Kidney glomerular epithelial cell (primary cell): ENCODE measurements around the gene MRPL36.
"Not testable (repeated sequence)": the region's sequence is repeated elsewhere in the genome, so short reads cannot be mapped to it uniquely, and the experiment has no call there.

Experiments
- DNase-seq: peaks from one replicate; lab custom pipeline; 2025; lab: John Stamatoyannopoulos, UW

MRPL36 gene

DNA sequence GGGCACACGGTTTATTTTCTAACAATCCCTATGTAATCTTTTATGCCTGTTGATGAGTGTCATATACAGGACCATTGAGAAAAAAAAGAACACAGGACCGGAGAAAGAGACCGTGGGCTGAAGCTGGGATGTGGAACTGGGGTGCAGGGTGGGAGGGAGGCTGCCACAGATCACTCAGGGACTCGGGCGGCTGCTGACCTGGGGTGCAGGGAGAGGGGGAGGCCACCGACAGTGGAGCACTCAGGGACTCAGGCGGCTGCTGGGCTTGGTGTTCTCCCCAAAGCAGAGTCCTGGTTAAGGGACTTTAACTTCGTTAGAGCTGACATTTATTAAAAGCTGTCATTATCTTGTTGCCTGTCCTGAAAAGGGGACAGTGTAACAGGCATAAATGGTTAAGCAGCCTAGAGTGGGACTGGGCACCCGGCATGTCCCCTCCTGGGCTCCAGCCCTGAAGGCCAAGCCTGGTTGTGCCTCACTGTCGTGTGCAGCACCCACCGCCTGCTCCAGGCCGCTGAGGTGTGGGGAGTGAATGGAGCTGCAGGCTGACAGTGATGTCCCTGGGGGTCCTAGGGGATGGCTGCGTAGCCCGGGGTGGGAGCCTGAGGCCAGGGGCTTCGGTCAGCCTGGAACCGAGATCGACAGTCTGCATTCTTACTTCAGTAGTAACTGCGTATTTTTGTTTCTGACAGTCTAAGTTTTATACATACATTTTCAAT is 15.6 kb upstream of the MRPL36 start:
- DNase-seq = no peak

- DNase-seq = no peak
Measured at GRCh38 chr5:1814183-1815020, 14.8 kb upstream of the MRPL36 start.

GRCh38 chr5:1810581-1811101 is 11.0 kb upstream of the MRPL36 start:
- no peak for DNase-seq

DNA sequence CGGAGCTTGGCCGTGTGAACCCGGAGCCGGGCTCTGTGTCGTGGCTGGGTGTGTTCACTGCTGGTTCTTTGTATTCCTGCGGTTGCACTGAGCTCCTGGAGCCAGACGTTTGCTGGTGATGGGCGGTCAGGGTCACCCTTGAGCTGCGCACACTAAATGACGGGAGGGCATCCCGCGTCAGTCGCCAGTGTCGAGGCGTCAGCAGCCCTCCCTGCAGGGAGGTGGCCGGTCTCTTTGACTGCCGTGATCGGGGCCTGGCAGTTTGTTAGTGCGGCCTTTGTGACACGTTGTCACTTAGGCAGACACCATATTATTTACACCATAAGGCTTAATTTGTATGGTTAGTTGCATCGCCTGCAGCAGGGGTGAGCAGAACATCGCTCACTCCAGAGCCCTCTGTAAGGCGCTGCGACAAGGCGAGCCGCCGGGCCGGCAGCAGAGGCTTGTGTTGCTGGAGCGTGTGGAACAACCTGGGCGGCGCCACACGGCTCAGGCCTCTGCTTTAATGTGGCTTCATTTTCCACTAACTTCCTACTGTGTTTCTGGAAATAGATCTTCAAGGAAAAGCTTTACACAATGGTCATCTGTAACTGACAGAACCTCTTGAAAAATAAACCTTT is 9.9 kb upstream of the MRPL36 start:
- no peak for DNase-seq

GRCh38 chr5:1808439-1808838 is 8.8 kb upstream of the MRPL36 start:
- peak; percentile 25 for DNase-seq

GRCh38 chr5:1807451-1808185 is 8.0 kb upstream of the MRPL36 start:
- no peak for DNase-seq

GRCh38 chr5:1806974-1807373 is 7.3 kb upstream of the MRPL36 start:
- no peak for DNase-seq

- DNase-seq = no peak
Measured at GRCh38 chr5:1806199-1806598, 6.6 kb upstream of the MRPL36 start.

DNA sequence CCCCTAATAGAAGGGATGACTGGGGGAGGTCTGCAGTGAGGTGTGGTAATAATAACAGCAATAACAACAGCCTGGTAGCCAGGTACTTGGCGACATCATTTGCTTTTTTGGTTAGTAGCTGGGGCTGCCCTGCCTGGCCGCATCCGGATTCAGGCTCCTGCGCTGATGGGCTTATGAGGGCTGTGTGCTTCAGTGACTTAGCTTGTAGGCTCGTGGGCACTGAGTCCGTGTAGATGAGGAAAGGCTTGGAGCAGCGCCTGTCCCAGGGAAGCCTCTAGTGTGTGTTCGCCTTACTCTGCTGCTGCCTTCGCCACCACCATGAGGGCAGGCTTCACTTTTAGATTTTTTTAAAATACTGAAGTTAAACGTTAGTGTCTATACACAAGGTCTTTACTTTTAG is 6.1 kb upstream of the MRPL36 start:
- no peak for DNase-seq

DNA sequence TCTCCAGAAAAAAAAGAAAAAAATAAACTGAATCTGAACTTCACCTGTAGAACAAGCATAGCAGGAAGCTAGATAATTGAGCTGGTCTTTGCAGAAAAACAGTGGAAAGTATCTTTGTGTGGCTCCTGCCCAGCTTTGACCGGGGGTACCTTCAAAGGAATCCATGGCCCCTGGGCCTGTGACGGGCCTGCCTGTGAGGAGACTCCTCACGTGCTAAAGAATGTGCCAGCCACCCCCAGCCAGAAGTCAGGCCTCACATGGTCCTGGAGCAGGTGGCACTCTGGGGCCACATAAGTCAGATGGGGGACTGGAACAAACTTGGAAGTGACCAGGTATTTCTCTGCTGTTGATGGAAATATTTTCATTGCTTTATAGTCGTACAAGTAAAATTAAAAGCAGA is 5.7 kb upstream of the MRPL36 start:
- DNase-seq = no peak

GRCh38 chr5:1804001-1804690 is 4.5 kb upstream of the MRPL36 start:
- DNase-seq = no peak

DNA sequence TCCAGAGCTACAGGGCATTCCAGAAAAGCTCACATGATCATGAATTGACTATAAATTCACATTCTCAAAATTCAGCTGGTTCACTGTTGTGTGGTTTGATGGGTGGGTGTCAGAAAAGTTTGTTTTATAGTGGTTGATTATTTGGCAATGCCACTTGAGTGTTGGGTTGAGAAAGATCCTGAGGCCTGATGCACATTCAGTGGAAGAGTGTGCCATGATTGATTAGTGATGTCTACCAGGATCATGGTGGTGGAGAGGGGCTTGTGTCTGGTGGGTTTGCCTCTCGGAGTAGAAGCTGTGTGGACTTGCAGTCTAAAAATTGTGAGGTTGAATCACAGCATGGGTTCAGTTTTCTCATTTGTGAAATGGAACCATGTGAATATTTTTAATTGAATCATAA is 3.6 kb upstream of the MRPL36 start:
- DNase-seq = no peak

DNA sequence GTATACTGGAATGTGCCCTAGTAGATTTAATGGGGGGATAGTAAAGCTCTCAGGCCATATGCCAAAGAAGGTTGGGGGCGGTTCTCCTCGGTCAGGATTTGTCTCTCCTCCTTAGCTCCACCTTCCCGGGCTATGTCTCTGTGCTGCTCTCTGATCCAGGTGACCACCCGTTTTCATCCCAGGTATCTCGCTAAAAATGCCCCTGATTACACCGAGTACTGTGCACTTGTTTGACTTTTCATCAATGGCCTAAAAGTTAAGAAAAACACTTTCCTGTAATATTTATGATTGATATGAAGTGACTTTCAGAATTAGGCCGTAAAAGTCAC is 2.3 kb upstream of the MRPL36 start:
- peak; percentile 38 for DNase-seq

DNA sequence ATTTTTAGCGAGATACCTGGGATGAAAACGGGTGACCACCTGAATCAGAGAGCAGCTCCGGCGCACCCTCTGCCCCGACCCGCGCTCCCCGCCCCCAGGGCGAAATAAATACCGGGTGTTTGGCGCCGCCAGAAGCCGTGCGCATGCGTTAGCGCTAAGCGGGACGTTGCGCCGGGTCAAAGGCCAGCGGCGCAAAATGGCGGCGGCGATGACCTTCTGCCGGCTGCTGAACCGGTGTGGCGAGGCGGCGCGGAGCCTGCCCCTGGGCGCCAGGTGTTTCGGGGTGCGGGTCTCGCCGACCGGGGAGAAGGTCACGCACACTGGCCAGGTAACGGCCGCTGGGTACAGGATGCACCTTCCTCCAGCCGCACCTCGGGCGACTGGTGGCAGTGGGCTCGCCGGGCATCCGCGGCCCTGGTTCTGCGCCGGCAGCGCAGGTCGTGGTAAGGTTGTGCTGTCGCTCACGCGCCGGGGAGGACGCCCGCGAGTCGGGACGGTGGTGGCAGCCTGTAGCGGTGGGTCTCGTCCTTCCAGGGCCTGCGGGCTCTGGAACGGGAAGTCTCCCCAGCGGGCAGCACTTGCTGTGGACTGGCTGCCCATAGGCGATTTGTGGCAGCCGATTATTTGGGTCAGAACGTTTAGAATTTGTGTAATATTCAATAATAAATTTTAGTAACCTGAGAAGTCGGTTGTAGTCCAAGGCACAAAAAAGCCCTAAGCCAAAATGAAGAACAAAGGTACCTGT is 1.8 kb upstream of the MRPL36 start, which contains the start of gene NDUFS6:
TSS of gene NDUFS6 (plus strand) at position 186 of the 745 bp plus-strand sequence. CDS start at position 197, 11 bp downstream.
- DNase-seq = peak; percentile 34

DNA sequence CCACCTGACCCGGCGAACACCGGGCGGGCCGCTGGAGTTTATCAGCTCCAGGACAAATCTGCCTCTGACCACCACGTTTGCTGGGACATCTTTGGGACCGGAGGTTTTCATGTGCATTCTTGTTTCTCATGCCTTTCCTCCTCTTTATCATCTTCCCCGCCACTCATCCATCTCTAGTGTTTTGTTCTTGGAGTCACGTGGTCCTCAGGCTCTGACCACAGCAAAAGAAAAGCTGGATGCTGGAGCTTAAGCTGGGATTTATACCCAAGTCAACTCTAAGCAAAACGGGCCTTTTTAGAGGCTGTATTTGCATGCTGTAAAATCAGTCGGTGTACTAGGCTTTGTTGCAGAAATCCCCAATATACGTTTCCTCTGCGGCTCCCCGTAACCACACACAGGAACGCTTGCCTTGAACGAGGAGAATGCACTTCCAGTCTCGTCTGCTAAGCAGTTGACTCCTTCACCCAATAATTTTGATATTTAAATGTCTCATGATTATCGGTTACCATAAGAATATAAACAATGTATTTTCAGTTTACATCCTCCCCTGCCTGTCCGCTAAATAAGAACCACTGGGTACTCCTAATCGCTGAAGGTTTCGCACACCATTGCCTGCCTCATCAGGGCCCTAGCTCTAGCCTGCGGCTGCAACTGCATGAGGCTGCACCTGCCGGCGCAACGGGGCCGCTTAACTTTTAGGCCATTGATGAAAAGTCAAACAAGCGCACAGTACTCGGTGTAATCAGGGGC is 1.0 kb upstream of the MRPL36 start:
- DNase-seq = peak; percentile 31

DNA sequence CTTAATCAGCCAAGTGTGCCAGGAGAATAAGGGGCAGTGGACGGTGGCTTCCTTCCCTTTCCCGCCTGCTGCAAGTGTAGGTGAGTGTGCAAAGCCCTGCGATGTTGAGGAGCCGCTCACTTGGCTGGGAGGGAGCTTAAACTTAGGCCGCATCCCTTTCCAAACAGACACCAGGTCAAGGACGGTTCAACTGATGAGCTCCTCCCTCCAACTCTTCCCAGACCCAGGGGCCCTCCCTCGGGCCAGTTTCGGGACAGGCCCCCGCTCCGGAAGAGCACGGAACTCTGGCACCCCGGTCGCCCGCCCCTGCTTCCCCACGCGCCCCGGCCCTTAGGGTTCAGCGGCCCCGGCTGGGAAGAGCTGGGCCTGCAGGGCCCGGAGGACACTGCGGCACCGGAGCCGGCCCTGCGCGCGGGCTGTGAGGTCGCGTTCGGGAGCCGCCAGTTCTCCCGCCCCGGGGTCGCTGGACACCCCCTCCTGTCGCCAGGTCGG is 481 bp downstream of the MRPL36 start:
- no peak for DNase-seq

DNA sequence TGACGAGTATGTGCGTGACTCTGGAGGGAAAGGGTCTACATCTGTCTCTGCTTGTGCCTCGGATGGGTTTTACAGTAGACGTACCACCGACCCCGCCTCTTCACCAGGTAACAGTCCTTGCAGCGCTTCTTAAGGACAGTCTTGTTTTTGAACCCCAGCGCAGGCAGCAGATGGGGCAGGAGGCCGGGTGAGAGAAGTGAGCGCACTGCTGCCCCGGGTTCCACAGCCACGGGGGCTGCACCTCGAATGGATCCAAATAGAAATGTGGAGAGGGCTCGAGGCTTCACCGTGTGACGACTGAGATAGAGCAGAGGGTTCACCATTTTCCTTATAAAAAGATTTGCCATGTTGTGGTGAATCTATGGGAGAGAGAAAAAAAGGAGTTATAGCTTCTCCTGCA is 1.0 kb downstream of the MRPL36 start:
- not testable (repeated sequence) for DNase-seq

DNA sequence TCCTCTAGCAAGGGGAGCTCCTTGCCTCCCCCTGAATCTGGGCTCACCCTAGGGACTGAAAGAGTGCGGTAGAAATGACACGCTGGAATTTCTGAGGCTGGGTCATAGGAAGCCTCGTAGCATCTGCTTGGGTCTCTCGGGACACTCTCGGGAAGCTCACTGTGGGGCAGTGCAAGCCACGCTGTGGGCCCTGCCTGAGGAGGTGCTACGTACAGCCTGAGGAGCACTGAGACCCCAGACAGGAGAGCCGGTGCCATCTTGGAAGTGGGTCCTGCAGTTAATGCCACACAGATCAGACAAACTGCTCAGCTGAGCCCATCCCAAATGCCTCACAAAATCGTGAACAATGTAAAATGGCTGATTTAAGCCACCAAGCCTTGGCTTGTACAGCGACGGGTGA is 1.8 kb downstream of the MRPL36 start:
- DNase-seq = no peak

- DNase-seq = no peak
Measured at GRCh38 chr5:1797103-1797800, 2.4 kb downstream of the MRPL36 start.
